GM12891 (cell line): ENCODE measurements around the gene ADGRG1.

Experiments used
- DNase-seq: peaks from one replicate; pipeline ENCODE4 v3.0.0; 2011; ENCODE audit warnings: low spot score; ENCODE audit not compliant: insufficient read length
- FAIRE-seq: peaks from 2 replicates; lab custom pipeline; 2011; peaks lifted over from hg19 to GRCh38; lab: Jason Lieb, UNC
- PAX5 ChIP-seq: IDR thresholded peaks from 2 replicates; pipeline ENCODE4 v1.6.1; 2011; ENCODE audit warnings: low read length, moderate library complexity, mild to moderate bottlenecking; ENCODE audit not compliant: insufficient read depth, severe bottlenecking
- POLR2A ChIP-seq: IDR thresholded peaks from 2 replicates; pipeline ENCODE4 v1.6.1; 2011; ENCODE audit warnings: low read depth, low read length, control low read depth
- POLR2AphosphoS5 ChIP-seq: IDR thresholded peaks from 2 replicates; pipeline ENCODE4 v1.6.1; 2011; ENCODE audit warnings: low read depth, low read length, control low read depth
- POU2F2 ChIP-seq: IDR thresholded peaks from 2 replicates; pipeline ENCODE4 v1.6.1; 2011; ENCODE audit warnings: low read depth, mild to moderate bottlenecking, control low read depth, low read length, moderate library complexity
- SPI1 ChIP-seq: IDR thresholded peaks from 2 replicates; pipeline ENCODE4 v1.6.1; 2011; ENCODE audit warnings: low read depth, low read length, control low read depth
- TAF1 ChIP-seq: IDR thresholded peaks from 2 replicates; pipeline ENCODE4 v1.6.1; 2011; ENCODE audit warnings: low read depth, low read length, control low read depth

Gene ADGRG1

GRCh38 chr16:57652695-57653471, 24.5 kb downstream of the ADGRG1 start:
- FAIRE-seq: no peak

GRCh38 chr16:57653936-57654335, 25.5 kb downstream of the ADGRG1 start:
- FAIRE-seq (no peak), DNase-seq (no peak)
- TF ChIP-seq PAX5 (no peak), POU2F2 (no peak), SPI1 (no peak), POLR2A (no peak), POLR2AphosphoS5 (no peak), TAF1 (no peak)

More at GRCh38 chr16:57652695-57653471, 24.5 kb downstream of the ADGRG1 start:
- no peak for DNase-seq
- no peak for TF ChIP-seq PAX5
- no peak for TF ChIP-seq POLR2A
- no peak for TF ChIP-seq POLR2AphosphoS5
- no peak for TF ChIP-seq SPI1
- TF ChIP-seq POU2F2: no peak
- no peak for TF ChIP-seq TAF1

GRCh38 chr16:57656342-57656955, 28.0 kb downstream of the ADGRG1 start:
- no peak for DNase-seq
- no peak for FAIRE-seq

GRCh38 chr16:57657228-57657627, 28.8 kb downstream of the ADGRG1 start:
- DNase-seq: no peak
- no peak for TF ChIP-seq POU2F2
- TF ChIP-seq PAX5: no peak
- TF ChIP-seq TAF1: no peak
- no peak for TF ChIP-seq POLR2AphosphoS5
- no peak for TF ChIP-seq SPI1
- TF ChIP-seq POLR2A: no peak
- FAIRE-seq: no peak

More at GRCh38 chr16:57656342-57656955, 28.0 kb downstream of the ADGRG1 start:
- no peak for TF ChIP-seq POLR2A
- TF ChIP-seq PAX5: no peak
- no peak for TF ChIP-seq POLR2AphosphoS5
- no peak for TF ChIP-seq SPI1
- no peak for TF ChIP-seq TAF1
- no peak for TF ChIP-seq POU2F2

- DNase-seq (no peak), FAIRE-seq (no peak)
- TF ChIP-seq TAF1 (no peak), POLR2A (no peak)
Observed at GRCh38 chr16:57658130-57658877, 29.9 kb downstream of the ADGRG1 start.

DNA sequence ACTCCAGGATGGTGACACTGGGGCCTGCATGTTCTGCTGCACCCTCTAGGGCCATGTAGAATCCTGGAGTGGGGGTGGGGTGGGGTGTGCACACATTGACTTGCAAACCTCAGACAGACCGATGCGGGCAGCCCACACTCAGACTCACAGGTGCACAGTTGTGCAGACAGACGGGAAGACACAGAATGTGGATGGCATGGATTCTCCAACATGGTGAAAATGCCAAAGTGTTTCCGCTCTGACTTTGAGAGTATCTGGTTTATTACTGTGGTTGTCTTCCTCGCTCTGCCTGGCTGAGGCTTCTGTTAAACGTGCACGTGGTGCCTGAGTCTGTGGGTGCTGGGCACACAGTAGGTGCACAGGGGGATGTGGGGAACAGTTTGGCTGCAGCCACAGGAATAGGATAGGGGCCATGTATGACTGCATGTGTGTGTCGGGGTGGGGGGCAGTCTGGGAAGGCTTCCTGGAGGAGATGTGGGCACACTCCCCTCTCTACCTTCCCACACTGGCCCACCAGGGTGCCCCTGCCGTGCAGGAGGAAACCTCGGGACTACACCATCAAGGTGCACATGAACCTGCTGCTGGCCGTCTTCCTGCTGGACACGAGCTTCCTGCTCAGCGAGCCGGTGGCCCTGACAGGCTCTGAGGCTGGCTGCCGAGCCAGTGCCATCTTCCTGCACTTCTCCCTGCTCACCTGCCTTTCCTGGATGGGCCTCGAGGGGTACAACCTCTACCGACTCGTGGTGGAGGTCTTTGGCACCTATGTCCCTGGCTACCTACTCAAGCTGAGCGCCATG, 30.6 kb downstream of the ADGRG1 start:
- DNase-seq (no peak), FAIRE-seq (no peak)
- TF ChIP-seq POU2F2: no peak
- TF ChIP-seq SPI1: no peak
- TF ChIP-seq POLR2AphosphoS5: no peak
- TF ChIP-seq TAF1: no peak
- TF ChIP-seq PAX5: no peak
- TF ChIP-seq POLR2A: no peak

DNA sequence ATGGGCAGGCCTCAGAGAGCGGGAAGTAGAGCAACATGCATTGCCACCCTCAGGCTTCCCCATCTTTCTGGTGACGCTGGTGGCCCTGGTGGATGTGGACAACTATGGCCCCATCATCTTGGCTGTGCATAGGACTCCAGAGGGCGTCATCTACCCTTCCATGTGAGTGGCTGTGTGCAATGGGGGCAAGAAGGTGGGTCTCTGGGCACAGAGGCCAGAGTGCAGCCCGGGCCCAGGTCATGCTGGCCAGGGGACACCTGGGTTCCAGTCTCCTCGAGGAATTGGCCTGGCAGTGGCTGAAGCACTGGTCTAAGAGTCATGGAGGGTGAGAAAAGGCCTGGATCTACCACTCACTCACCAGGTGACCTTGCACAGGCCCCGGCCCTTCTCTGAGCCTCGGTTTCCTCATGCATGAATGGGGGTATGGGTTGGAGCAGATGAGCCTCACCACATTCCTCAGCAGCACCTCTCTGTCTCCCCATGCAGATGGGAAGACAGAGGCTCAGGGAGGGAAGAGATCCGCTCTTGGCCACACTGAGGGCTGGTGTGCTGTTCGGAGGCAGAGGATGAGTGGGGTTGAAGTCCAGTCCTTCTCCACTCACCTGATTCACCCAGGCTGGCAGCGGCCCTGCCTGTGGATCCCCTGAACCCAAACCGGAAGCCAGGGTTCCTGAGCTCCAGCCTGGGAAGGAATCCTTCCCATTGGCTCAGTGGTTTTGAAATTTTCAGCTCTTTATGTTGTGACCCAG, 32.5 kb downstream of the ADGRG1 start:
- TF ChIP-seq TAF1 (no peak), SPI1 (no peak), POU2F2 (no peak), POLR2AphosphoS5 (no peak), POLR2A (no peak), PAX5 (no peak)
- FAIRE-seq: no peak
- DNase-seq: no peak

GRCh38 chr16:57661510-57661909, 33.1 kb downstream of the ADGRG1 start:
- no peak for FAIRE-seq
- DNase-seq: no peak
- TF ChIP-seq POU2F2 (no peak), POLR2AphosphoS5 (no peak), SPI1 (no peak), PAX5 (no peak), TAF1 (no peak), POLR2A (no peak)
